GM23248 (cell line): Measurements from ENCODE around the gene ALPK1. TPM values are rescaled to one million over a fixed set of nuclear protein-coding genes. Genes with fewer than 3 reads are reported as not detected.
A peak's percentile ranks its signal among the peaks of the same experiment; 100 is the strongest.
"Not testable (repeated sequence)": the region's sequence is repeated elsewhere in the genome, so short reads cannot be mapped to it uniquely, and the experiment has no call there.

ENCODE experiments used
- DNase-seq: peaks from one replicate; pipeline ENCODE4 v3.0.0-alpha.2; 2015
- H2AFZ ChIP-seq: fragments of 200-600 bp; sonication (generic); 2 replicates; pipeline ENCODE4 v1.6.1; 2016; ENCODE audit warnings: antibody characterized with exemption
- H3F3A ChIP-seq: fragments of 200-600 bp; sonication (generic); 2 replicates; pipeline ENCODE4 v1.6.1; 2016; ENCODE audit warnings: mild to moderate bottlenecking, antibody characterized with exemption, mixed run types; ENCODE audit not compliant: insufficient read depth
- H3K27ac ChIP-seq: fragments of 200-600 bp; sonication (generic); 2 replicates; pipeline ENCODE4 v1.5.1; 2016; ENCODE audit warnings: mild to moderate bottlenecking
- H3K27me3 ChIP-seq: fragments of 200-600 bp; sonication (generic); replicated peaks from 2 replicates; pipeline ENCODE4 v1.6.1; 2016; ENCODE audit warnings: mild to moderate bottlenecking; ENCODE audit not compliant: insufficient read depth
- H3K36me3 ChIP-seq: fragments of 200-600 bp; sonication (generic); 2 replicates; pipeline ENCODE4 v1.6.1; 2016; ENCODE audit warnings: low read depth, mild to moderate bottlenecking
- H3K4me1 ChIP-seq: fragments of 200-600 bp; sonication (generic); 2 replicates; pipeline ENCODE4 v1.6.1; 2016; ENCODE audit warnings: mild to moderate bottlenecking; ENCODE audit not compliant: insufficient read depth
- H3K4me2 ChIP-seq: fragments of 200-600 bp; sonication (generic); one replicate; pipeline ENCODE4 v1.6.1; 2016; ENCODE audit warnings: mild to moderate bottlenecking; ENCODE audit not compliant: unreplicated experiment
- H3K4me3 ChIP-seq: fragments of 200-600 bp; sonication (generic); 2 replicates; pipeline ENCODE4 v1.5.1; 2016; ENCODE audit warnings: mild to moderate bottlenecking
- H3K79me2 ChIP-seq: fragments of 200-600 bp; sonication (generic); 2 replicates; pipeline ENCODE4 v1.6.1; 2016; ENCODE audit warnings: mild to moderate bottlenecking; ENCODE audit not compliant: insufficient read depth
- H3K9ac ChIP-seq: fragments of 200-600 bp; sonication (generic); 2 replicates; pipeline ENCODE4 v1.6.1; 2016; ENCODE audit warnings: mild to moderate bottlenecking
- H3K9me2 ChIP-seq: fragments of 200-600 bp; sonication (generic); 2 replicates; pipeline ENCODE4 v1.6.1; 2016; ENCODE audit warnings: mixed run types, mild to moderate bottlenecking, moderate library complexity; ENCODE audit not compliant: insufficient read depth
- H3K9me3 ChIP-seq: fragments of 200-600 bp; sonication (generic); one replicate; pipeline ENCODE4 v1.6.1; 2017; ENCODE audit warnings: low read depth
- H4K20me1 ChIP-seq: fragments of 200-600 bp; sonication (generic); 2 replicates; pipeline ENCODE4 v1.6.0; 2016; ENCODE audit not compliant: insufficient read depth
- EZH2 ChIP-seq: fragments of 200-600 bp; sonication (generic); IDR thresholded peaks from 2 replicates; pipeline ENCODE4 v1.6.1; 2018; ENCODE audit warnings: antibody characterized with exemption, mild to moderate bottlenecking; ENCODE audit not compliant: insufficient read depth, poor library complexity, severe bottlenecking
- EZH2phosphoT487 ChIP-seq: fragments of 200-600 bp; sonication (generic); IDR thresholded peaks from 2 replicates; pipeline ENCODE4 v1.6.1; 2018; ENCODE audit warnings: antibody characterized with exemption, moderate library complexity, mild to moderate bottlenecking, low read depth; ENCODE audit not compliant: insufficient read depth
- WGBS, 2 experiments: methylation state at CpG; one replicate each; pipeline ENCODE4 v1.1.6; 2015 to 2017; ENCODE audit warnings: low lambda C conversion rate in 2 of 2, low coverage in 1 of 2; ENCODE audit errors: missing lambda C conversion rate in 2 of 2; 5-methylcytosine and 5-hydroxymethylcytosine counted together
- in situ Hi-C: fragments of 300-500 bp; cut with MboI; formaldehyde crosslinking; loops from 2 replicates; pipeline ENCODE4 v1.15.0; 2020
- polyA plus RNA-seq: library from polyadenylated mRNA; unstranded; fragments of >200 nt; fragmentation: Nextera tagmentation; extraction: Ambion mirVana; gene quantifications from 2 replicates; pipeline ENCODE4 v1.2.1, GENCODE V29; 2016
- total RNA-seq: library from RNA; depleted of rRNA; stranded (reverse); fragments of >200 nt; shearing (Covaris generic); gene quantifications from 2 replicates; pipeline ENCODE4 v1.2.3, GENCODE V29; 2014

ALPK1 gene
- total and polyA plus RNA-seq, 2 experiments from 2014 or later, result 7.3 to 7.9 TPM

DNA sequence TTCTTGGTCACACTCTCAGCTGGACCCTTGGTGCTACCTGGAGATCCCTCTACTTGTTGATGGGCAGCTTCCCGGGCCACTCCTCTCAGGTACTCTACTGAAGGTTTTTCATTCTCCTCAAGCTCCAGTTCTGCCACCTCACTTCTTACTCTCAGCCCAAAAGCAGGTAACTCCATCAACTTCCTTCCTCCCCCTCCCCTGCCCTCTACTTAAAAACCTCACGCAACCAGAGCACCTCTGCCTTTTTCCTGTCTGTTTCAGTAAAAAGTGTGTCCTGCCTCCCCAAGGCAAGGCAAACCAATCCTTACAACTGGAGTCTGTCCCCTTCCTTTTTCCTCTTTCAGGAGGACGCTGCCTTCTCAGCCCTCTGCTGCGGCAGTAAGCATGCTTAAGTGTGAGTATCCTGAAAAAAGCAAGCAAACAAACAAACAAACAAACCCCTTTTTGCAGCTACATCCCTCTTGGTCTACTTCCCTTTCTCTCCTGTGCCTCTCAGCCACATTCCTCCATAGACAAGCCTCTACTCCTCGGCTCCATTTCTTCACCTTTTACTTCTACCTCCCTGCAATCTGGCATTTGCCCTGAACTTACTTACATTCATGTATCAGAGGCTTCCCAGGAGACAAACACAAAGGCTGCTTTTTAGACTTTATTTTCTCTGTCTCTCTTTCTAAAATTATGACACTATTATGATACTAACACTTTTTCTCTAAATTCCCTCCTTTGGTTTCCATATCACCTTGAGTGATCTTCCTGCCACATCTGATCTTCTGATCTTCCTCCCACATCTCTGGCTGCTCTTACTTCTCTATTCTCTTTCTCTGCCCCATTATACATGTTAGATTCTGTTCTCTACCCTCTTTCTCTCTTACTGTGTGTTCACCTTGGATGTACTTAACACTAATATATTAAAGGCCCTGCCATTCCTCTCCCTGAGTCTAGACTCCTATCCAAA, 5.4 kb downstream of the ALPK1 start:
- Histone ChIP-seq H3K4me3 (no peak overlapping the region), H3K9me2 (no peaks in the 10 kb centered on the region), H2AFZ (no peak overlapping the region), H3K27ac (no peak overlapping the region), H3K79me2 (peaks cover 21% of the 10 kb centered on the region), H3K4me1 (peaks cover 8% of the 10 kb centered on the region; the same call in 1 of the 2 replicates), H3K4me2 (no peak overlapping the region), H3K9ac (no peak overlapping the region), H3K27me3 (no peaks in the 10 kb centered on the region), H3K9me3 (no peaks in the 10 kb centered on the region), H4K20me1 (no peaks in the 10 kb centered on the region), H3F3A (no peaks in the 10 kb centered on the region), H3K36me3 (no peaks in the 10 kb centered on the region)
- no peak for DNase-seq
- in situ Hi-C loops, result no loop called here
- 73 to 76% methylated on average over 5 of the region's 5 CpGs for WGBS, 2 experiments
- TF ChIP-seq EZH2 (no peak), EZH2phosphoT487 (no peak)

DNA sequence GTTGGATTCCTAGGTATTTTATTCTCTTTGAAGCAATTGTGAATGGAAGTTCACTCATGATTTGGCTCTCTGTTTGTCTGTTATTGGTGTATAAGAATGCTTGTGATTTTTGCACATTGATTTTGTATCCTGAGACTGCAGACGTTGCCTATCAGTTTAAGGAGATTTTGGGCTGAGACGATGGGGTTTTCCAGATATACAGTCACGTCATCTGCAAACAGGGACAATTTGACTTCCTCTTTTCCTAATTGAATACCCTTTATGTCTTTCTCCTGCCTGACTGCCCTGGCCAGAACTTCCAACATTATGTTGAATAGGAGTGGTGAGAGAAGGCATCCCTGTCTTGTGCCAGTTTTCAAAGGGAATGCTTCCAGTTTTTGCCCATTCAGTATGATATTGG, 8.3 kb downstream of the ALPK1 start:
- H2AFZ ChIP-seq, H4K20me1 ChIP-seq, DNase-seq, in situ Hi-C loops, H3K36me3 ChIP-seq, H3K9ac ChIP-seq, H3K27ac ChIP-seq, H3K79me2 ChIP-seq, H3K4me1 ChIP-seq, H3F3A ChIP-seq, H3K27me3 ChIP-seq, H3K4me3 ChIP-seq, H3K9me3 ChIP-seq, H3K4me2 ChIP-seq, H3K9me2 ChIP-seq: not testable (repeated sequence)
- 64 to 100% methylated on average over 2 to 3 of the region's 3 CpGs for WGBS, 2 experiments

DNA sequence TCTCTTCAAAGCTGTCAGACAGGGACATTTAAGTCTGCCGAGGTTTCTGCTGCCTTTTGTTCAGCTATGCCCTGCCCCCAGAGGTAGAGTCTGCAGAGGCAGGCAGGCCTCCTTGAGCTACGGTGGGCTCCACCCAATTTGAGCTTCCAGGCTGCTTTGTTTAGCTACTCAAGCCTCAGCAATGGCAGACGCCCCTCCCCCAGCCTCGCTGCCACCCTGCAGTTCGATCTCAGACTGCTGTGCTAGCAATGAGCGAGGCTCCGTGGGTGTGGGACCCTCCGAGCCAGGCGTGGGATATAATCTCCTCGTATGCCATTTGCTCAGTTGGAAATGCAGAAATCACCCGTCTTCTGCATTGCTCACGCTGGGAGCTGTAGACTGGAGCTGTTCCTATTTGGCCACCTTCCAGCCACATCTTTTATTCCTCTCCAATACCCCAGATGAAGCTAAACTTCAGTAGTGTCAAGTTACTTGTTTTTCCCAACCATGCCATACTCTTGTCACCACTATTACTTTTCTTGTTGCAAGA, 12.2 kb downstream of the ALPK1 start:
- H3K36me3 ChIP-seq, H4K20me1 ChIP-seq, H3K27me3 ChIP-seq, H3F3A ChIP-seq, H3K79me2 ChIP-seq, H3K9me2 ChIP-seq, H3K9me3 ChIP-seq, H3K9ac ChIP-seq, H3K27ac ChIP-seq, H3K4me1 ChIP-seq, in situ Hi-C loops: not testable (repeated sequence)
- 11 to 12% methylated on average over 12 of the region's 12 CpGs for WGBS, 2 experiments
- Histone ChIP-seq H3K4me3 (peak overlapping the region; percentile 23), H2AFZ (0 out of 2 replicates have a peak overlapping the region, but pooled peaks have one; percentile 38), H3K4me2 (peak overlapping the region; percentile 39)
- peak; percentile 53 for DNase-seq

DNA sequence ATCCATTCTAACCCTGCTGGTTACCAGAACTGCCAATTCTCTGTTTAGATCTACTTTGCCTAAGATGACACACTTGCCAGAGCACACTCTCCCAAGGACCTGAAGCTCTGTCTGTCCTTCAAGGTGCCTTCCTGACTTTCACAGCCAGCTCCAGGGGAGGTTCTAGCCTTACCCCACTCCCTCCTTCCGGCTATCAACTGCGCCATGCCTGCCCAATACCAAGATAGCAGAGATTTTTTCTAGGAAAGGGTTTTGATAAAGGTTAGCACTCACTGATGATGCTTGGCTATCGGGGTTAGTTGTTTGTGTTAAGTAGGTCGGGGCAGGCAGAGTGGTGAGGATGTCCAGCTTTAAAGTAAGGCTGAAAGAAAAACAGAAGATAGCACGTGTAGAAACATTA, 14.3 kb downstream of the ALPK1 start:
- Histone ChIP-seq H3K9ac (no peak overlapping the region), H3K4me2 (no peak overlapping the region), H3K9me3 (no peaks in the 10 kb centered on the region), H4K20me1 (no peaks in the 10 kb centered on the region), H2AFZ (no peak overlapping the region), H3K27me3 (no peaks in the 10 kb centered on the region), H3K9me2 (no peaks in the 10 kb centered on the region), H3F3A (no peaks in the 10 kb centered on the region), H3K27ac (no peak overlapping the region), H3K4me3 (no peak overlapping the region), H3K79me2 (no peaks in the 10 kb centered on the region), H3K4me1 (no peaks in the 10 kb centered on the region), H3K36me3 (no peaks in the 10 kb centered on the region)
- DNase-seq, result no peak
- WGBS, 2 experiments, result 89 to 92% methylated on average over 5 of the region's 5 CpGs
- in situ Hi-C loops, result no loop called here
- TF ChIP-seq EZH2 (no peak), EZH2phosphoT487 (no peak)
